ENCODE results near the gene FLOT2.

DNA sequence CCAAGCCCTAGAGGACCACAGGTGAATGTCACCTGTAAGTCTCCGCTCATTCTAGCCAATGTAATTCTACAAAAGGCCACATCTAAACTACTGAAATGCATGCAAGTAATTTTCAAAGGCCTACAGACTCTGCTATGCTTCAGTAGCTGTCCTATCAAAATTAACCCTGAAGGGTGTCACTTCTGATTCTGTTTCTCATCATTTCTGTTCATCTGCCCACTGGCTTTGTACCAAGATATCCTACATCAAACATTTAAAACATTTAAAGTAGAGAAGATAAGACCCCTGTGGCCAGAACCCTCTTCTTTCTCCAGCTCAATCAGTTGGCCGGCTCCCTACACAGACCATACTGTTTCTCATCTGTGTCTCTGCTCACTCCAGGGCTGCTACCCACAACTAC is 32.3 kb upstream of the FLOT2 start:
- TF ChIP-seq, protein P1, sequence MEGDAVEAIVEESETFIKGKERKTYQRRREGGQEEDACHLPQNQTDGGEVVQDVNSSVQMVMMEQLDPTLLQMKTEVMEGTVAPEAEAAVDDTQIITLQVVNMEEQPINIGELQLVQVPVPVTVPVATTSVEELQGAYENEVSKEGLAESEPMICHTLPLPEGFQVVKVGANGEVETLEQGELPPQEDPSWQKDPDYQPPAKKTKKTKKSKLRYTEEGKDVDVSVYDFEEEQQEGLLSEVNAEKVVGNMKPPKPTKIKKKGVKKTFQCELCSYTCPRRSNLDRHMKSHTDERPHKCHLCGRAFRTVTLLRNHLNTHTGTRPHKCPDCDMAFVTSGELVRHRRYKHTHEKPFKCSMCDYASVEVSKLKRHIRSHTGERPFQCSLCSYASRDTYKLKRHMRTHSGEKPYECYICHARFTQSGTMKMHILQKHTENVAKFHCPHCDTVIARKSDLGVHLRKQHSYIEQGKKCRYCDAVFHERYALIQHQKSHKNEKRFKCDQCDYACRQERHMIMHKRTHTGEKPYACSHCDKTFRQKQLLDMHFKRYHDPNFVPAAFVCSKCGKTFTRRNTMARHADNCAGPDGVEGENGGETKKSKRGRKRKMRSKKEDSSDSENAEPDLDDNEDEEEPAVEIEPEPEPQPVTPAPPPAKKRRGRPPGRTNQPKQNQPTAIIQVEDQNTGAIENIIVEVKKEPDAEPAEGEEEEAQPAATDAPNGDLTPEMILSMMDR (conservative IDR thresholded peaks at IDR 0.05): no peak
- no peak for TF ChIP-seq EZH2 (IDR thresholded peaks at IDR 0.05; ENCODE audit: low read depth)

All from PC-9 (cell line).